ENCODE results near the gene ACSF3. TPM values are rescaled to one million over a fixed set of nuclear protein-coding genes. Genes with fewer than 3 reads are reported as not detected.

Gene ACSF3
- total and polyA plus RNA-seq, 4 donors: 15.3 to 27.3 (median 18.8) TPM

GRCh38 chr16:89142474-89143195 lies 49.0 kb downstream of the ACSF3 start:
- DNase-seq (ENCODE audit: low spot score): no peak
- no peaks in the 10 kb centered on the region for H3K4me1 ChIP-seq (ENCODE audit: control insufficient read depth in 4 of 4, insufficient read depth in 4 of 4, low read length in 3 of 4)
- TF ChIP-seq ATF3 (IDR thresholded peaks at IDR 0.05) (no peak), MAX (IDR thresholded peaks at IDR 0.05) (no peak), FOXA2 (IDR thresholded peaks at IDR 0.05) (no peak), EGR1 (IDR thresholded peaks at IDR 0.05; ENCODE audit: low read depth in 2 of 2) (no peak), YY1 (IDR thresholded peaks at IDR 0.05) (no peak), GABPA (IDR thresholded peaks at IDR 0.05 in 1 of 2, conservative IDR thresholded peaks at IDR 0.05 in 1 of 2) (no peak), TAF1 (conservative IDR thresholded peaks at IDR 0.05) (no peak), RAD21 (IDR thresholded peaks at IDR 0.05) (no peak), SP1 (IDR thresholded peaks at IDR 0.05) (no peak), NR2F2 (IDR thresholded peaks at IDR 0.05) (no peak), JUND (IDR thresholded peaks at IDR 0.05) (no peak), REST (IDR thresholded peaks at IDR 0.05) (no peak), HNF4G (IDR thresholded peaks at IDR 0.05) (no peak)
- H3K9me3 ChIP-seq (ENCODE audit: control insufficient read depth in 4 of 4, low read length in 3 of 4): no peaks in the 10 kb centered on the region
- WGBS: 96% methylated on average over 13 of the region's 13 CpGs
- H3K36me3 ChIP-seq (ENCODE audit: control insufficient read depth in 4 of 4, insufficient read depth in 3 of 4, low read depth in 1 of 4, low read length in 3 of 4): peaks cover 2 to 35% (median 6%) of the 10 kb centered on the region in 4 donors
- H3K27ac ChIP-seq (ENCODE audit: low read depth in 1 of 2, low read length in 2 of 2): no peak overlapping the region
- no peak overlapping the region for H3K9ac ChIP-seq (ENCODE audit: low read depth in 1 of 2, low read length in 2 of 2)
- no peak overlapping the region for H3K4me3 ChIP-seq (ENCODE audit: low read depth in 1 of 3, low read length in 3 of 3)
- H3K27me3 ChIP-seq (ENCODE audit: control insufficient read depth in 4 of 4, insufficient read depth in 4 of 4, low read length in 3 of 4): no peaks in the 10 kb centered on the region

- H3K9me3 ChIP-seq (ENCODE audit: control insufficient read depth in 4 of 4, low read length in 3 of 4): peaks cover 0 to under 1% (median under 1%) of the 10 kb centered on the region in 4 donors
- no peak overlapping the region for H3K9ac ChIP-seq (ENCODE audit: low read depth in 1 of 2, low read length in 2 of 2)
- no peaks in the 10 kb centered on the region for H3K27me3 ChIP-seq (ENCODE audit: control insufficient read depth in 4 of 4, insufficient read depth in 4 of 4, low read length in 3 of 4)
- H3K4me1 ChIP-seq (ENCODE audit: control insufficient read depth in 4 of 4, insufficient read depth in 4 of 4, low read length in 3 of 4): no peaks in the 10 kb centered on the region
- H3K36me3 ChIP-seq (ENCODE audit: control insufficient read depth in 4 of 4, insufficient read depth in 3 of 4, low read depth in 1 of 4, low read length in 3 of 4): peaks cover 2 to 34% (median 6%) of the 10 kb centered on the region in 4 donors
- no peak overlapping the region for H3K27ac ChIP-seq (ENCODE audit: low read depth in 1 of 2, low read length in 2 of 2)
- no peak for DNase-seq (ENCODE audit: low spot score)
- TF ChIP-seq ATF3 (IDR thresholded peaks at IDR 0.05) (no peak), RXRA (IDR thresholded peaks at IDR 0.05) (no peak), MAX (IDR thresholded peaks at IDR 0.05) (no peak), RAD21 (IDR thresholded peaks at IDR 0.05) (no peak), SP1 (IDR thresholded peaks at IDR 0.05) (no peak), HNF4A (conservative IDR thresholded peaks at IDR 0.05) (no peak)
- WGBS: 95% methylated on average over 17 of the region's 17 CpGs
- H3K4me3 ChIP-seq (ENCODE audit: low read depth in 1 of 3, low read length in 3 of 3): no peak overlapping the region
These were observed 49.6 kb downstream of the ACSF3 start for GRCh38 chr16:89143201-89143741.
